NCI-H146 (cell line): ENCODE measurements around the gene CYYR1.
A peak's percentile ranks its signal among the peaks of the same experiment; 100 is the strongest.

Experiments used
- DNase-seq: peaks from one replicate; lab custom pipeline; 2025; lab: John Stamatoyannopoulos, UW

Gene CYYR1

GRCh38 chr21:26572702-26573381 lies at the start of gene CYYR1:
CYYR1 (minus strand) TSS chr21:26573286; CDS start chr21:26572940, 346 bp downstream.
- DNase-seq, result no peak

- DNase-seq, result no peak
Observed at GRCh38 chr21:26617176-26617575, 44.1 kb upstream of the CYYR1 start.

- DNase-seq, result no peak
Observed at GRCh38 chr21:26614251-26614650, 41.2 kb upstream of the CYYR1 start.

- no peak for DNase-seq
Observed at GRCh38 chr21:26599261-26599660, 26.2 kb upstream of the CYYR1 start.

GRCh38 chr21:26597981-26598380 lies 24.9 kb upstream of the CYYR1 start:
- no peak for DNase-seq

GRCh38 chr21:26597031-26597430 lies 23.9 kb upstream of the CYYR1 start:
- DNase-seq, result no peak

GRCh38 chr21:26595971-26596370 lies 22.9 kb upstream of the CYYR1 start:
- DNase-seq, result no peak

GRCh38 chr21:26593800-26594199 lies 20.7 kb upstream of the CYYR1 start:
- no peak for DNase-seq

- no peak for DNase-seq
Observed at GRCh38 chr21:26591543-26591942, 18.5 kb upstream of the CYYR1 start.

- DNase-seq, result no peak
Observed at GRCh38 chr21:26588446-26588845, 15.4 kb upstream of the CYYR1 start.

- DNase-seq, result no peak
Observed at GRCh38 chr21:26587736-26588201, 14.7 kb upstream of the CYYR1 start.

- no peak for DNase-seq
Observed at GRCh38 chr21:26583769-26584168, 10.7 kb upstream of the CYYR1 start.

GRCh38 chr21:26581818-26582217 lies 8.7 kb upstream of the CYYR1 start:
- DNase-seq, result no peak

- DNase-seq, result no peak
Observed at GRCh38 chr21:26572076-26572701, 897 bp downstream of the CYYR1 start.

GRCh38 chr21:26570203-26570602 lies 2.9 kb downstream of the CYYR1 start:
- DNase-seq, result no peak

GRCh38 chr21:26565546-26565945 lies 7.5 kb downstream of the CYYR1 start:
- no peak for DNase-seq

GRCh38 chr21:26565111-26565510 lies 8.0 kb downstream of the CYYR1 start:
- DNase-seq, result no peak

GRCh38 chr21:26563856-26564503 lies 9.1 kb downstream of the CYYR1 start:
- DNase-seq, result no peak

- DNase-seq, result no peak
Observed at GRCh38 chr21:26560612-26561011, 12.5 kb downstream of the CYYR1 start.

GRCh38 chr21:26559099-26559498 lies 14.0 kb downstream of the CYYR1 start:
- DNase-seq, result no peak

- peak; percentile 6 for DNase-seq
Observed at GRCh38 chr21:26557106-26557505, 16.0 kb downstream of the CYYR1 start.

GRCh38 chr21:26555540-26556146 lies 17.4 kb downstream of the CYYR1 start:
- no peak for DNase-seq

GRCh38 chr21:26554365-26554764 lies 18.7 kb downstream of the CYYR1 start:
- DNase-seq, result peak; percentile 73
